Mononuclear cell (primary cell): ENCODE data around the gene SMC3. TPM values are rescaled to one million over a fixed set of nuclear protein-coding genes. Genes with fewer than 3 reads are reported as not detected.
"Not testable (repeated sequence)": the region's sequence is repeated elsewhere in the genome, so short reads cannot be mapped to it uniquely, and the experiment has no call there.

Experiments
- H3K27me3 ChIP-seq: 2 replicates; pipeline ENCODE4 v1.6.0; 2011; ENCODE audit warnings: low read length, control low read depth; ENCODE audit not compliant: insufficient read depth
- H3K4me1 ChIP-seq: 2 replicates; pipeline ENCODE4 v1.5.1; 2011; ENCODE audit warnings: mild to moderate bottlenecking, low read length, control low read depth; ENCODE audit not compliant: insufficient read depth
- H3K4me3 ChIP-seq: 2 replicates; pipeline ENCODE4 v1.5.1; 2011; ENCODE audit warnings: mild to moderate bottlenecking, low read length, moderate library complexity
- H3K9me3 ChIP-seq: 2 replicates; pipeline ENCODE4 v1.5.1; 2011; ENCODE audit warnings: low read depth, mild to moderate bottlenecking, control low read depth, low read length
- total RNA-seq: library from RNA; depleted of rRNA; stranded (reverse); fragments of >200 nt; gene quantifications from one replicate; pipeline ENCODE4 v1.2.3, GENCODE V29; 2012

The SMC3 gene
- total RNA-seq, 1 donor: 34.6 TPM

DNA sequence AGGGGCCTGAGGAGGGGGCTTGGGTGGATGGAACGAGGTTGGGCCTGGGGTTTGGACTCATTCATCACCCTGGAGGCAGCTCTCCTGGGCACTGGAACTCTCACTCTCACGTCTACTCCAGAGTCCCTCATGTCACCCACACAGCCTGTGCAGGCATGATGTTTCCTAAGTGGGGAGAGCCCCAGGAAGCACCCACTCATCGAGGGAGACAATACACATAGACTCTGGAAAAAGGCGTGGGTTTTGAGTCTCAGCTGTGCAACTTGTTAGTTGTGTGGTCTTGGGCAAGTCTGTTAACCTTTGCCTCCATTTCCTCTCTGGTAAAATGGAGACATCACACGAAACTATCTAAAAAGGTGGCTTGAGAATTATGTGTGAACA is 50.7 kb downstream of the SMC3 start:
- Histone ChIP-seq H3K27me3 (no peaks in the 10 kb centered on the region), H3K4me3 (no peak overlapping the region), H3K4me1 (no peaks in the 10 kb centered on the region), H3K9me3 (no peaks in the 10 kb centered on the region)

DNA sequence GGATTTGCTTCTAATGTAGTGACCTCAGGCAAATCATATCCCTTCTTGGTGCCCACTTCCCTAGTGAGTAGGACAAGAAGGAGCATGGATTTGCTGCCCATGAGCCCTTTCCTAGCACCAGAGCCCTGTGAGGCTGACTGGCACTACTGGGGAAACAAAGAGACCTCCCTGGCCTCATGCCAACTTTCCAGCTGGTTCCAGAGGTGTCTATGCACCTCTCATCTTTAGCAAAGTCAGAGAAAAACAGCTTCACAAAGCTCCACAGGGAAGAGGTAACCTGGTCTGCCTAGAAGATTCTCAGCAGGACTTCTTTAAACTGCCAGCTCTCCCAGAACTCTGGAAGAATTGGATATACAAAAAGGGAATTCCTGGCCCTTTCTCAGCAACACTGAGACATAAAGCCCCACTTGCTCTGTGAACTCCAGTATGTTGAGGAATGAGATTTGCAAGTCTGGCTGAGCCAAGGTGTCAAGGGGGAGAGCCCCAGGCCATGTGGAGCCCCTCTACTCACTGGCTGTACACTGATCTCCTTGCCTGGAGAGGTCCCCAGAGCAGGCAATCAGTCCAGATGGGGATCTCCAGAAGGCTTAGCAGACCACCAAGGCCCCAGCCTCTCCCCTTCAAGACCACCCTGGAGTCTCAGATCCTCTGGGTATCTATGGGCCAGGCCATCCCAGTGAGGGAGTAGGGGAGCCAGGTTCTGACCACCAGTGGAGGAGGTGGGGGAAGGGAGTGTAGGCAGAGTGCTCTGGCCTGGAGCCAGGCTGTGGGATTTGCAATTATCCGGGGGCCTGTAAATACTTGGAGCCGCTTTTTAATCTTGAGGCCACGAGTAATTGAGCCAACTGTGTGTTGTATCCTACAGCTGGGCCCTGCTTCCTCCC is 52.3 kb downstream of the SMC3 start:
- no peak overlapping the region for H3K4me3 ChIP-seq
- H3K9me3 ChIP-seq: no peaks in the 10 kb centered on the region
- H3K4me1 ChIP-seq: no peaks in the 10 kb centered on the region
- no peaks in the 10 kb centered on the region for H3K27me3 ChIP-seq

DNA sequence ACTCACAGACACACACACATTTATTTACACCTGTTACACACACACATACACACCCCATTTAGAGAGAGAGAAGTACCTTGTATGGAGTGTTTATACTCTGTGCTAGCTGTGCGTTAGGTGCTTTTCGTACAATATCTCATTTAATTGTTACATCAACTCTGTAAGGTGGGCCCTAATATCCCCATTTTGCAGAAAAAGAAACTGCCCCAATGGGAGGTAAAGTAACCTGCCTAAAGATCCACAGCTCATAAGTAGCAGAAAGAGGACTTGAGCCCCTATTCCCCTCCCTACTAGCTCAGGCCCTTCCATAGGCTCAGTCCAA is 52.9 kb downstream of the SMC3 start:
- H3K27me3 ChIP-seq: no peaks in the 10 kb centered on the region
- no peaks in the 10 kb centered on the region for H3K4me1 ChIP-seq
- H3K4me3 ChIP-seq: no peak overlapping the region
- H3K9me3 ChIP-seq: no peaks in the 10 kb centered on the region

DNA sequence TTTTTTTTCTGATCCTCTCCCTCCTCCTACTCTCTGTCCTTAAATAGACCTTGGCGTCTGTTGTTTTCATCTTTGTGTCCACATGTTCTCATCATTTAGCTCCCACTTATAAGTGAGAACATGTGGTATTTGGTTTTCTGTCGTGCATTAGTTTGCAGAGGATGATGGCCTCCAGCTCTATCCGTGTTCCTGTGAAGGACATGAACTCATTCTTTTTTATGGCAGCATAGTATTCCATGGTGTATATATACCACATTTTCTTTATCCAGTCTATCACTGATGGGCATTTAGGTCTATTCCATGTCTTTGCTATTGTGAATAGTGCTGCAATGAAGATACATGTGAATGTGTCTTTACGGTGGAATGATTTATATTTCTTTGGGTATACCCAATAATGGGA is 55.8 kb downstream of the SMC3 start:
- not testable (repeated sequence) for H3K4me3 ChIP-seq, H3K9me3 ChIP-seq, H3K27me3 ChIP-seq, H3K4me1 ChIP-seq

DNA sequence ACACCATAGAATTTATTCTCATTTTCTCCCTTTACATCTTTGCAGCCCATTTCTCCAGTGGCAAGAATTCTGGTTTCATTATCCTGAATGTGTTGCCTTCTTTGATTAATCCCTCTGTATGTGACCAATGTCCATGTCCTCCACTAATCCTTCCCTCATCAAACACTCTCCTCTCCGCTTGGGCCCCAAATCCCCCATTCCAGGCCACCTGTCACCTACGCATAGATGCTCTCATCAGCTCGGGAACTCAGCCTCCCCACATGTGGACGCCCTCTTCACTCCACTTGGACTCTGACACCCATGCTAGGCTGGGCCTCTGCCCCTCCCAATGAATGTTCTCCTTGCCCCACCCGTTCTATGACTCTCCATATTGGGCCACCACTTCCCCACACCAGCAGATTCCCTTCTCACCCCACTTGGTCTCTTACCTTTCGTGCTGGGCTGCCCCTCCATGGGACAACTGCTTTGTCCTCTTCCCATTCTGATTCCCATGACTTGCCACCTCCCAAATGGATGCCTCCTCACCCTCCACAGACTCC is 57.9 kb downstream of the SMC3 start:
- Histone ChIP-seq H3K4me1 (no peaks in the 10 kb centered on the region), H3K9me3 (no peaks in the 10 kb centered on the region), H3K27me3 (no peaks in the 10 kb centered on the region)

DNA sequence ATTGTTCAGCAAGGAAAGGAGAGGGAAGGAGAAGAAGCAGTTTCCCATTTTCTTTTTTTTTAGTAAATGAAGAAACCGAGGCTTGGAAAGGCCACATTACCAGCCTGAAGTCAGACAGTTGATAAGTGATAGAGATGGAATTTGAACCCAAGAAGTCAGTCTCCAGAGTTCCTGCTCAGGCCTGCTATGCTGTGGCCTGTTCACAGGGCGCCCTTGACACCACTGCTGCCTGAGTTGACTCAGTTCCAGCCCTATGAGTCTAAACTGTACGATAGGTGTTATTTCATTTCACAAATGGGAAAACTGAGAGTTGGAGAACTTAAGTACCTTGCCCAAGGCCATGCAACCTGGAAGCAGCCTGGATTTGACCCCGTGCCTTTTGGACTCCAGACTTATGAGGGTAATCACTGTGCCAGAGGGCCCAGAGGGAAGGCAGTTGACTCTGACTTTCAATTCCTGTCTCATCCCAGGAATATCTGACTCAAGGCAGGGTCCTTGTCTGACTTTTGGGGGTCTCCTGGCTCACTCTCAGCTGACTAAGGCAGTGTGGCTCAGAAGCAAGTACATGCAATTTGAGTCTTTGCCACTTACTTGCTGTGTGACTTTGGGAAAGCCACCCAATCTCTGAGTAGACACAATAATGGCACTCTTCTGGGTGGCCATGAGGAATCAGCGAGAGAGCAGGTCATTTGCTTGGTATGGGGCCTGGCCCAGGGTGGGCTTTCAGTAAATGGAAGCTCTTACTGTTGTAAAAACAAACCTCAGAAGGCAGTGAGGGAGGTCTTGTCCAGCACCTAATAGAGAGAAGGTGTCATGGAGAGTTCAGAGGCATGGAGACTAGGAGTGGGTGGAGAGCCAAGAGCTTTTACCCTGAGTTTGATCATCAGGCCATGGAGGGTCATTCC is 58.7 kb downstream of the SMC3 start:
- no peak overlapping the region for H3K4me3 ChIP-seq
- no peaks in the 10 kb centered on the region for H3K4me1 ChIP-seq
- H3K27me3 ChIP-seq: no peaks in the 10 kb centered on the region
- H3K9me3 ChIP-seq: no peaks in the 10 kb centered on the region

More for the DNA sequence above, 57.9 kb downstream of the SMC3 start:
- no peak overlapping the region for H3K4me3 ChIP-seq

DNA sequence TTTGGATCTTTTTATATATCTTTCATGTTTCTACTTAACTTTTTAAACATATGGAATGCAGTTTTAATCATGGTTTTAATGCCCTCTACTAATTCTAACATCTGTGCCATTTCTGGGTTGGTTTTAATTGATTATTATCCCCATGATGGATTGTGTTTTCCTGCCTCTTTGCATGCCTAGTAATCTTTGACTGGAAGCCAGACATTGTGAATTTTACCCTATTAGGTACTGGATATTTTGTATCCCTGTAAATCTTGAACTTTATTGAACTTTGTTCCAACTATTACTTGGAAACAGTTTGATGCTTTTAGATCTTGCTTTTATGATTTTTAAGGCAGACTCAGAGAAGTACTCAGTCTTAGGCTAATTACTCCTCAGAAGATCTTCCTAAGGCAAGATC is 60.7 kb downstream of the SMC3 start:
- Histone ChIP-seq H3K4me1 (no peaks in the 10 kb centered on the region), H3K9me3 (no peaks in the 10 kb centered on the region), H3K27me3 (no peaks in the 10 kb centered on the region), H3K4me3 (no peak overlapping the region)

DNA sequence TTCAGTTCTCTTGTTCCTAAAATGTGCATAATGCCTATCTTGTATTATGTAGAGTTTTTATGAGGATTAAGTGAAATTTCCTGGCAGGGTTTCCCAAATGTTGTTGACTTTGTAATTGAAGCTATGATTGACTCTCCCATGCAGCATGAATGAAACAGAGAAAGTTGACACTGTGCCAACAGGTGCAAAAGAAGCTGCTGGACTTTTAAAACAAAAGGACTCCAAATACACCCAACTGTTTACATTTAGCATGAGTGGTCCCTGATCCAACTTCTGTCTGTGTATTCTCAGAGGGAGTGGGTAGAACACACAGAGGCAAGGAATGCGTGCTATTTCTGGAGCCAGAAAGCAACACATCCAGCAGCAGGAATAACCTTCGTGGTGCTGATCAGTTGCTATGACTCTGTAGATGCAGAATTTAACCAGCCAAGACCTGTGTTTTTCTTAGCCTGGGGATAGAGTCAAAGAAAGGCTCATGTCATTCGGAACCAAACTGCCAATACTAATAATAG is 62.2 kb downstream of the SMC3 start:
- H3K4me1 ChIP-seq: no peaks in the 10 kb centered on the region
- no peaks in the 10 kb centered on the region for H3K9me3 ChIP-seq
- no peaks in the 10 kb centered on the region for H3K27me3 ChIP-seq
- H3K4me3 ChIP-seq: no peak overlapping the region

DNA sequence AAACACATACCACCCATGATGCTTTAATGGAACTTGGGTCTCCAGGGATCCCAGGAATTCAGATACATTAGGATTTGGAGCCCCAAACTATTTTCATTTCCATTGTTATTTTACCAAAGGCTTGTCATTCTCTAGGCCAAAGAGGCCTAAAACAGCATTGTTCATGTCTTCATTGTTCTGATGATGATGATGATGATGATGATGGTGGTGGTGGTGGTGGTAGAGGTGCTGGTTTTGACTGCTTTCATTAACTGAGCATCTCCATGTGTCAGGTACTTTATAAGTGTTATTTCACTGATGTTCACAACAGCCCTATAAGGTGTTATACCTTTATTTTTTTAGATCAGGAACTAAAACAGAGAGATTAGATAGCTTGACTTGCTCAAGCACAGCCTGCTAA is 64.4 kb downstream of the SMC3 start:
- H3K4me1 ChIP-seq: no peaks in the 10 kb centered on the region
- no peak overlapping the region for H3K4me3 ChIP-seq
- no peaks in the 10 kb centered on the region for H3K9me3 ChIP-seq
- no peaks in the 10 kb centered on the region for H3K27me3 ChIP-seq

DNA sequence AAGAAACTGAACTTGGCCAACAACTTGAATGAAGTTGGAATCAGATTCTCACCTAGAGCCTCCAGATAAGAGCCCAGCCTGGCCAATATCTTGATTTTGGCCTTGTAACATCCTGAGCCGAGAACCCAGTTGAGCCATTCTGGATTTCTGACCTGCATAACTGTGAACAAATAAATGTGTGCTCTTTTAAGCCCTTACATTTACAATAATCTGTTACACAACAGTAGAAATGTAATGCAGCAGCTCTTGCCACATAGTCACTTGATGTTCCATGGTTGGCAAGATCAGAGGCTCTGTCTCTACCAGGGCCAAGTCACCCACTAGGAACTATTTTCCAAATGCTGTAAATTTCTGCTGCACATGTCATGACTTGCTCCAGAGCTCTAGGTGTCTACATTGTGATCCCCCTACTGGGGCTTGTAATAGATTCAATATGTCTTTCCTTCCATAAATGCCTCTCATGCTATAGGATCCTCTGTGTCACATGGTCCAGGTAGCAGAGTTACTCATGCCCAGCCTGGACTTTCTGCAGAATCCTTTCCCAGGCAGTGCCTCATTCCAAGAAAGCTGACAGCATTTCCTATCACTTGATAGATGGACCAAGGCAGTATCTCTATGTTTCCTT is 65.2 kb downstream of the SMC3 start:
- H3K4me3 ChIP-seq: no peak overlapping the region
- no peaks in the 10 kb centered on the region for H3K9me3 ChIP-seq
- no peaks in the 10 kb centered on the region for H3K27me3 ChIP-seq
- H3K4me1 ChIP-seq: no peaks in the 10 kb centered on the region

DNA sequence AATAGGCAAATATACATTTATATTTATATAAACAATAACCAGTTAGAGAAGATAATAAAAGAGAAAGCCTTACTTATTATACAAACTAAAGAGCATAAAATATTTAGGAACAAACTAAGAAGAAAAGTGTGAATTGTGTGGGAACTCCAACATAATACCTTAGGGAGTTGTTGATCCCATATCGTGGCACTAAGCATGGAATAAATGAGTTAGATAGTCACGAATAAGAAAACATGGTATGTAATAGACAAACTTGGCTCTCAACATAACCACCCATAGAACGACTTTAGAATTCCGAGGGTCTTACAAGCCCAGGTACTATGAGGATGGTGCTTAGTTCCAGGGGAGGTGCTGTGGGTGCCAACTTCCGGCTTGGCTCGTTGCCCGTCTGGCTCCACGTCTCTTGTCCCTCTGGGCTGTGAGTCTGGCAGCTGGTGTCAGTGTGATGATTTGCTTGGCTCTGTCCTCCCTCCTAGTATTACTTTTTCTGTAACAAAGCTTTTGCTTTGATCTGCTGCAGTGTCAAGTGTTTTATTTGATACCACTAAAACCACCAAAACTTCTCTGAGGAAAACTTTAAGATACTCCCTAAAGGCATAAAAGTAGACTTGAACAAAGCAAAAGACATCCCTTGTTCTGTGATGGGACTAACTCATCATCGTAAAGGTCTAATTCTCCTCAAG is 67.2 kb downstream of the SMC3 start:
- no peaks in the 10 kb centered on the region for H3K9me3 ChIP-seq
- no peak overlapping the region for H3K4me3 ChIP-seq
- H3K27me3 ChIP-seq: peaks cover 6% of the 10 kb centered on the region
- H3K4me1 ChIP-seq: no peaks in the 10 kb centered on the region

DNA sequence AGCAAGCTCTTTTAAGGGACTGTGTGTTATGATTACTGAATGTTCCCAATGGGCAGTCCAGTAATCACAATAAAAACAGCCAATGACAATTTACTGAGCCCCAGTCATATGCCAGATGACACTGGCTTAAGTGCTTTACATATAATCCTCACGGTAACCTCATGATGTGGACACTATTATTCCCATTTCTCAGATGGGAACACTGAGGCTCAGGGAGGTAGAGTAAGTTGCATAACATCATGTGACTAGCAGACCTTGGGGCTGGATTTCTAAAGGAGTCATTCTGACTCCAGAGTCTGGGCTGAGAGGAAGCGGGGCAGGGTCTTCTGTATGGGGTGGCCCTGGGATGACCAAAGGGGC is 69.1 kb downstream of the SMC3 start:
- no peak overlapping the region for H3K4me3 ChIP-seq
- peaks cover 21% of the 10 kb centered on the region for H3K27me3 ChIP-seq
- H3K9me3 ChIP-seq: no peaks in the 10 kb centered on the region
- H3K4me1 ChIP-seq: peaks cover 4% of the 10 kb centered on the region

DNA sequence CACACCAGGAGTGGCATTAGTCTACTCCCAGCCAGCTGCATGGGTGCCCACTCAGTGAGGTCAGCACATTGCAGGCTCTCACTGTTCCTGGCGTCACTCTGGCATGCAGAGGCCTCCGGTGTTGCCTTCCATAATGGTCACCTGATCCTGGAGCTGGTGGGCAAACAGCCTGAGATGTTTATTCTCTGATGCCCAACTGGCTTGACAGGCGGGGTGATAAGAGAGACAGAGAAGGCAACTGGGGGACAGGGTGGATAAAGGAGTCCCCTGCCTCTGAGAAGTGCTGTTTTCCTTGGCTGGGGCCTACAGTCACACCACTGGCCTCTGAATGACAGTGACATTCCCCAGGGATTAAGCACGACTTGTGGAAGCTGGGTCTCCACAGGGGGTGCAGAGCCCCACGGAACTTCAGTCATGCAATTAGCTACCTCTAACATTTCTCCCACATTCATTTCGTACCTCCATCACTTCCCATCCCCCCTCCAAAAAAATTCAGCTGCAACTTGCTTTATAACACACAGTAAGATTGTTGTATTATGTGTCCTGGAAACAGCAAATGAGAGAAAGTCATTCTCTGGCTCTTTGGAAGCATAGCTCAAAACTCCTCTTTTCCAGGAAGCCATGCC is 69.5 kb downstream of the SMC3 start:
- Histone ChIP-seq H3K27me3 (peaks cover 26% of the 10 kb centered on the region), H3K4me3 (no peak overlapping the region), H3K9me3 (no peaks in the 10 kb centered on the region), H3K4me1 (peaks cover 4% of the 10 kb centered on the region)

DNA sequence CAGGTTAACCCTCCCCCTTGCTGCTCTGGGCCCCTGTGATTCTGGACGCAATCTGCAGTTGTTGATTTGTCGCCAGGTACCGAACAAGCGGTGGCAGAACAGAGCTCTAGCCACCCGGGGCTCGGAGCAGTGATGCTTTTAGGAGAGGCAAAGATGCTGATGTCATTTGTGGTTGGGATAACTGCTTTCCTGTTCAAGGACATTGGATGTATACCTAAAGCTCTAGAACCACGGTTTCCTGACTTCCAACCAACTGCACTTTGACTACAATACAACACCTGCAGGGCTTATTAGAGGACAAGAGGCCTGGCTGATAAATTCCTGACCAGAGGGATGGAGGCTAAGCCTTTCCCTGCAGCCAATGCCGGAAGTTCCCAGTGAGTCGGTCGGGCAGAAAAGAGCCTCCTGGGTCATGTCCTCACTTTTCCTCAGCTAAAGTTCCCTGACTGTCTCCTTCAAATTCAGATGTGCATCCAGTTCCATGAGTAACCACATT is 70.1 kb downstream of the SMC3 start:
- Histone ChIP-seq H3K4me1 (peaks cover 4% of the 10 kb centered on the region), H3K27me3 (peaks cover 31% of the 10 kb centered on the region), H3K4me3 (no peak overlapping the region), H3K9me3 (no peaks in the 10 kb centered on the region)
